ENCODE measurements around the gene COQ8A. TPM values are rescaled to one million over a fixed set of nuclear protein-coding genes. Genes with fewer than 3 reads are reported as not detected.
"Not testable (repeated sequence)": the region's sequence is repeated elsewhere in the genome, so short reads cannot be mapped to it uniquely, and the experiment has no call there.

COQ8A gene
- total RNA-seq, 1 experiment from 2014 or later, result 38.6 TPM

DNA sequence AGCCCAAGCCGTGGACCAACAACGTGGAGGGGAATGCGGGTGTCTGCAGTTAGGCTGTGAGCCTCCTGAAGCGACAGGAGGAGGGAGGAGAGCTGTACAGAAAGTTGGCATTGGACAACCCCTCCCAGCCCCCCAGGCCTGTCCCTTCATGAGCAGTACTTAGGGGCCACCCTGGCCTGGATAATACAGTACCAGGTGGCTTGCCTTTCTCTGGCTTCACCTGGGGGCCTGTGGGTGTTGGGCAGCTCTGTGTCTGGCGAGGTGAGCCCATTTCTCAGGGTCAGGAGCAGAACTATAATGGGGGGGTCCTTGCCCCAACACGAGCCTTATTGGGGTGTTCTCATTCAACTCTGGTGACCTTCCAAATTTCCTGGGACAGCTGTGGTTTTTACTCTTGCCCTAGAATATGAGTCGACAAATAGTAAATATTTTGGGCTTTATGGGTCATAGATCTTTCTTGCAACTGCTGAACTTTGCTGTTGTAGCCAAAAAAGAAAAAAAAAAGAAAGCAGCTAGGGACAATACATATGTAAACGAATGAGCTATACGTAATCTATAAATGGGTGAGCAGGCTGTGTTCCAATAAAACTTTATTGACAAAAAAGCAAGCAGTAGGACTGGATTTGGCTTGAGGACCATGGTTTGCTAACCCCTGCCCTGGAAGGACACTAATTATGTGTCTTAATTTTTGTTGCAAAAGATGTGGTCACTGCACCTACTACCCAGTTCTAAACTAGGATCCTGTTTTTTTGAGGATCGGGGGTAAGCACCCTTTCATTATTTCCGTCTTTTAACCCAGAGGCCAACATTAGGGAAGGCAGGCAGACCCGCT, 11.4 kb downstream of the COQ8A start:
- DNase-seq (ENCODE audit: low read depth), result no peak

- DNase-seq (ENCODE audit: low read depth), result no peak
Observed at GRCh38 chr1:226952118-226952441, 12.0 kb downstream of the COQ8A start.

DNA sequence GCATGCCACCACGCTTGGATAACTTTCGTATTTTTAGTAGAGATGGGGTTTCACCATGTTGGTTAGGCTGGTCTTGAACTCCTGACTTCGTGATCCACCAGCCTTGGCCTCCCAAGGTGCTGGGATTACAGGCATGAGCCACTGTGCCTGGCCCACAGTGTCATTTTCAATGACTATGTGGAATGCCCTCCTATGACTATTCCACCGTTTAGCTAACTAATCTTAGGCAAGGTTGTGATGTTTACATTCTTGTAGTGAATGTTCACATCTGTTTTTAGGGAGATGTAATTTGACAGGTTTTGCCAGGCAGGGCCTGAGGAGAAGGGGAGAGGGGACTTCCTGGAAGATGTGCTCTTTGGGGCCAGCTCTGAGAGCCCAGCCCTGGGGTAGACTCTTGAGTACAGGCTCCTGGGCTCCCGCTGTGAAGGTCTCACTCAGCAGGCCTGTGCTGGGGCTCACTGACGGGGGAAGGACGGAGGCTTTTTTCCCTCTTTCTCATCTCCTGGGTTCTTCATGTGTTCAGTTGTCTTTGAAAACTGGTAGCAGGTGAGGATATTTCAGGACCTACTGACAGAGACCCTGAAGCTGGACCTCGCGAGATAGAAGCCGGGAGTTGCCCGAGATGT, 13.2 kb downstream of the COQ8A start:
- DNase-seq (ENCODE audit: low read depth), result no peak

GRCh38 chr1:226954337-226954736, 14.2 kb downstream of the COQ8A start:
- DNase-seq (ENCODE audit: low read depth), result no peak

DNA sequence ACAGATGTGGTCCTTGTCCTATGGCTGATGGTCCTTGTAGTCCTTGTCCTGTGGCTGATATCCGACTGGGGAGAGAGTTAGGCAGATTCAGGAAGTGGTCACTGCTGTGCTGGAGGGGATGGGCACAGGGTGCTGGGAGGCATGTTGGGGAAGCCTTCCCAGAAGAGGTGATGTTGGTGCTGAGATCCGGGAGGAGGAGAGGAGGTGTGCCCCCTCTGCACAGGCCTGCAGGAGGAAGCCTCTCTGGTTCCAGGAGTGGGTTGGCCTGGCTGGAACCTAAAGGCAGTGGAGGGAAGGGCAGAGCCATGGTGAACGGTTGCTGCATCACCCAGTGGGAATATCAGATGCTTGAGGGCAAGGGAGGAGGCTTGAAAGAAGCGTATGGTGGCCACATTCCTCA, 14.7 kb downstream of the COQ8A start:
- no peak for DNase-seq (ENCODE audit: low read depth)

GRCh38 chr1:226955857-226956256, 15.8 kb downstream of the COQ8A start:
- DNase-seq (ENCODE audit: low read depth), result not testable (repeated sequence)

GRCh38 chr1:226956942-226957713, 17.0 kb downstream of the COQ8A start:
- no peak for DNase-seq (ENCODE audit: low read depth)

DNA sequence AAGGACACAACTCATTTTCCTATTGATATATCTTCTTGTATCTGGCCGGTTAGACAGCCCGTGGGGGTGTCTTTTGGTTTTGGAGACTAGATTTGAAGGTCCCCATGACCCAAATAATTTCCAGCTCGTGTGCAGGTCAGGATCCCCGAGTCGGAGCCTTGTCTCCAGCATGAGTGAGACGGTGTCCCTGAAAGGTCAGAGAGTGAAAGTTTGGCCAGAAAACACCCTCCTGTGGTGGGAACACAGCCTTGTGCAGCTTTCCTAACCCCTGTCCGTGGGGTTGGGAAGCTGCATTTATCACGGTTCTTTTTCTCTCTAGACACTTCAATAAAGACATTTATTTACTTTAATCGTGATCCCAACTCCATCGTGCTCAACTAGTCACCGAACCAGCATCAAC, 17.6 kb downstream of the COQ8A start:
- no peak for DNase-seq (ENCODE audit: low read depth)

- DNase-seq (ENCODE audit: low read depth), result no peak
Observed at GRCh38 chr1:226958300-226958699, 18.2 kb downstream of the COQ8A start.

GRCh38 chr1:226960256-226960655, 20.2 kb downstream of the COQ8A start:
- DNase-seq (ENCODE audit: low read depth), result no peak

GRCh38 chr1:226960944-226961765, 21.1 kb downstream of the COQ8A start:
- no peak for DNase-seq (ENCODE audit: low read depth)

GRCh38 chr1:226962421-226963391, 22.6 kb downstream of the COQ8A start:
- DNase-seq (ENCODE audit: low read depth), result no peak

GRCh38 chr1:226964068-226964425, 24.0 kb downstream of the COQ8A start:
- DNase-seq (ENCODE audit: low read depth), result no peak

DNA sequence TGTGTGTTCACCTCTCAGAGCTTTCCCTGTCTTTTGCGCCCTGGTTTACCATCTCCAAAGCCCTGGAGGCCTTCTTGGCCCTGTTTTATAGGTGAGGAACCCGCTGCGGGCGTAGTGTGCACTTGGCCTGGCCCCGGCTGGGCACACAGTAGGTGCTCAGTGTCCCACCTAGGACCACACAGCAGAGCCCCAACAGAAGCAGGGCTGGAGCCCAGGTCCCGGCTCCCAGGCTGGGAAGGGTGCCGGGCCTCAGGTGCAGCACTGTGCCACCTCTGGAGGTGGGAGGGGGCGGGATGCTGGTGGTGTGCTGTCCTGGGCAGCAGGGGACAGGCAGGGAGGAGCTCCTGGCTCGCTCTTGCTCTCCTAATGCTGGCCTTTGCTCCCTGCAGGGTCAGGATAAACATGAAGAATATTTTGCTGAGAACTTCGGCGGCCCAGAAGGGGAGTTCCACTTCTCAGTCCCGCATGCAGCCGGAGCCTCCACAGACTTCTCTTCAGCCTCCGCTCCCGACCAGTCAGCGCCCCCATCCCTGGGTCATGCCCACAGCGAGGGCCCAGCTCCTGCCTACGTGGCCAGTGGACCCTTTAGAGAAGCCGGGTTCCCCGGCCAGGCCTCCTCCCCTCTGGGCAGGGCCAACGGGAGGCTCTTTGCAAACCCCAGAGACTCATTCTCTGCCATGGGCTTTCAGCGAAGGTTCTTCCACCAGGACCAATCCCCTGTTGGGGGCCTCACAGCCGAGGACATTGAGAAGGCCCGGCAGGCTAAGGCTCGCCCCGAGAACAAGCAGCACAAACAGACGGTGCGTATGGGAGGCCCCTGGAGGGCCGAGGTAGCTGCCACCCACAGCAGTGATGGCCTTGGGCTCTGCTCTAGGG, 24.8 kb downstream of the COQ8A start:
- no peak for DNase-seq (ENCODE audit: low read depth)

GRCh38 chr1:226965581-226966440, 25.7 kb downstream of the COQ8A start:
- DNase-seq (ENCODE audit: low read depth), result no peak

- DNase-seq (ENCODE audit: low read depth), result no peak
Observed at GRCh38 chr1:226966683-226967082, 26.6 kb downstream of the COQ8A start.

DNA sequence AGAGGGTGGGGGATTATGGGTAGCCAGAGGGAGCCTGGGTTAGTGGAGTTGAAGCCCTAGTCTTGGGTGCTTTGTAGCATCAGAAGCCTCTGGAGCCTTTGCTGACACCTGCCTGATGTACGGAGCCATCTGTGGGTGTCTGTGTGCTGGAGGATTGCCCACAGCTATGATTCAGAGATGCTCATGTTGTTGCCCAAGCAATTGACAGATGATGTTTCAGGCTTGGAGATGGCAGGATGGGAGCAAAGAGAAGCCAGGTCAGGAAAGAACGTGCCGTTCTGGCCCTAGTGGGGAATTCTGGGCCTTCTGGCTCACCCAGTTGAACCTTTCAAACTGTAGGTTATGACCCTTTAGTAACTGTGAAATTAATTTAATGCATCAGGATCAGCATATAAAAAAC, 27.6 kb downstream of the COQ8A start:
- DNase-seq (ENCODE audit: low read depth), result peak; percentile 23

DNA sequence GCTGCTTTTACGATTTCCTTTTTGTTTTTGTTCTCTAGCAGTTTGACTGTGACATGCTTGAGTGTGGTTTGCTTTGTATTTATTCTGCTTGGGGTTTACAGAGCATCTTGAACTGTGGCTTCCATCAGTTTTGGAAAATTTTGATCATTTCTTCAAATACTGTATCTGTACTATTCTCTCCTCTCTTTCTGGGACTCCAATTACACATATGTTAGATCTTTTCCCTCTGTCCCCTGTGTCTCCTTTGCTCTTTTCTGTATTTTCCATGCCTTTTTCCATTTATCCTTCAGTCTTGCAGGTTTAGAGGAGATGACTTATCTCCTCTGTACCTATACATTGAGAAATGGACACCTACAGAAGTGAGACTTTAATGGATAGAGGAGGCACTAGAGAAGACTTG, 31.7 kb downstream of the COQ8A start:
- no peak for DNase-seq (ENCODE audit: low read depth)

Data from HT1080 (cell line).